ENCODE measurements around the gene TAF4B.

DNA sequence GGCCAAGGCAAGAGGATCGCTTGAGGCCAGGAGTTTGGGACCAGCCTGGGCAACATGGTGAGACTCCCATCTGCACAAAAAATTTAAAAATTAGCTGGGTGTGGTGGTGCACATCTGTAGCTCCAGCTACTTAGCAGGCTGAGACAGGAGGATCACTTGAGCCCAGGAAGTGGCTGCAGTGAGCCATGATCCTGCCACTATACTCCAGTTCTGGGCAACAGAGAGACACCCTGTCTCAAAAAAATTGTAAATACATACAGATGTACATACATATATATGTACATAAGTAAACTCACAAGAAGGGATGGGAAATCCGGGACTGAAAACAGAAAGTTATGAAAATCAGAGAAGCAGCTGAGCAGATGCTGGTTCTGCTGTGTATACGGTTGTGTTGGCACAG lies 29.6 kb upstream of the TAF4B start:
- TF ChIP-seq, protein P1, sequence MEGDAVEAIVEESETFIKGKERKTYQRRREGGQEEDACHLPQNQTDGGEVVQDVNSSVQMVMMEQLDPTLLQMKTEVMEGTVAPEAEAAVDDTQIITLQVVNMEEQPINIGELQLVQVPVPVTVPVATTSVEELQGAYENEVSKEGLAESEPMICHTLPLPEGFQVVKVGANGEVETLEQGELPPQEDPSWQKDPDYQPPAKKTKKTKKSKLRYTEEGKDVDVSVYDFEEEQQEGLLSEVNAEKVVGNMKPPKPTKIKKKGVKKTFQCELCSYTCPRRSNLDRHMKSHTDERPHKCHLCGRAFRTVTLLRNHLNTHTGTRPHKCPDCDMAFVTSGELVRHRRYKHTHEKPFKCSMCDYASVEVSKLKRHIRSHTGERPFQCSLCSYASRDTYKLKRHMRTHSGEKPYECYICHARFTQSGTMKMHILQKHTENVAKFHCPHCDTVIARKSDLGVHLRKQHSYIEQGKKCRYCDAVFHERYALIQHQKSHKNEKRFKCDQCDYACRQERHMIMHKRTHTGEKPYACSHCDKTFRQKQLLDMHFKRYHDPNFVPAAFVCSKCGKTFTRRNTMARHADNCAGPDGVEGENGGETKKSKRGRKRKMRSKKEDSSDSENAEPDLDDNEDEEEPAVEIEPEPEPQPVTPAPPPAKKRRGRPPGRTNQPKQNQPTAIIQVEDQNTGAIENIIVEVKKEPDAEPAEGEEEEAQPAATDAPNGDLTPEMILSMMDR (IDR thresholded peaks at IDR 0.05; ENCODE audit: insufficient read depth, low read length, poor library complexity, severe bottlenecking): no peak
- TF ChIP-seq EZH2phosphoT487 (conservative IDR thresholded peaks at IDR 0.05; ENCODE audit: low read length): no peak

Measured in SU-DHL-6 (cell line).